ENCODE data around the gene ZSCAN10. TPM values are rescaled to one million over a fixed set of nuclear protein-coding genes. Genes with fewer than 3 reads are reported as not detected.
A peak's percentile ranks its signal among the peaks of the same experiment; 100 is the strongest.

ZSCAN10 gene
- total and polyA plus RNA-seq, 2 of the 13 experiments (the other 11 are each of a cell fraction or from before 2014, with no cell fraction given) = not detected

- TF ChIP-seq ZNF142 (CRISPR knock-in tag; IDR thresholded peaks at IDR 0.05) (no peak; the same call in 1 of the 2 replicates), ZSCAN9 (CRISPR knock-in tag; IDR thresholded peaks at IDR 0.05; ENCODE audit: borderline replicate concordance) (no peak; the same call in 1 of the 2 replicates), GATAD2A (CRISPR knock-in tag; IDR thresholded peaks at IDR 0.05) (peak; percentile 74), ZNF235 (CRISPR knock-in tag; IDR thresholded peaks at IDR 0.05; ENCODE audit: borderline replicate concordance) (peak; percentile 81), IRF9 (CRISPR knock-in tag; IDR thresholded peaks at IDR 0.05; ENCODE audit: borderline replicate concordance) (peak; percentile 51; the same call in 1 of the 2 replicates), SUZ12 (IDR thresholded peaks at IDR 0.05; ENCODE audit: low read depth, low read length) (no peak), RBFOX2 (IDR thresholded peaks at IDR 0.05; ENCODE audit: low read depth, low read length) (peak; percentile 55), ZNF569 (CRISPR knock-in tag; IDR thresholded peaks at IDR 0.05; ENCODE audit: borderline replicate concordance) (no peak), TCF12 (IDR thresholded peaks at IDR 0.05) (no peak), TCF12 (CRISPR knock-in tag; IDR thresholded peaks at IDR 0.05) (no peak), ZNF496 (CRISPR knock-in tag; IDR thresholded peaks at IDR 0.05; ENCODE audit: insufficient replicate concordance) (no peak), ZFP1 (CRISPR knock-in tag; IDR thresholded peaks at IDR 0.05) (peak; percentile 63; the same call in 1 of the 2 replicates), ZNF772 (CRISPR knock-in tag; IDR thresholded peaks at IDR 0.05) (0 out of 2 replicates have a peak, but pooled peaks have one; percentile 52), PHF21A (CRISPR knock-in tag; IDR thresholded peaks at IDR 0.05) (peak; percentile 55; the same call in 1 of the 2 replicates), TOPORS (CRISPR knock-in tag; IDR thresholded peaks at IDR 0.05) (no peak), SATB2 (CRISPR knock-in tag; IDR thresholded peaks at IDR 0.05) (no peak), ISX (CRISPR knock-in tag; conservative IDR thresholded peaks at IDR 0.05) (no peak)
- TF ChIP-seq, protein P1, sequence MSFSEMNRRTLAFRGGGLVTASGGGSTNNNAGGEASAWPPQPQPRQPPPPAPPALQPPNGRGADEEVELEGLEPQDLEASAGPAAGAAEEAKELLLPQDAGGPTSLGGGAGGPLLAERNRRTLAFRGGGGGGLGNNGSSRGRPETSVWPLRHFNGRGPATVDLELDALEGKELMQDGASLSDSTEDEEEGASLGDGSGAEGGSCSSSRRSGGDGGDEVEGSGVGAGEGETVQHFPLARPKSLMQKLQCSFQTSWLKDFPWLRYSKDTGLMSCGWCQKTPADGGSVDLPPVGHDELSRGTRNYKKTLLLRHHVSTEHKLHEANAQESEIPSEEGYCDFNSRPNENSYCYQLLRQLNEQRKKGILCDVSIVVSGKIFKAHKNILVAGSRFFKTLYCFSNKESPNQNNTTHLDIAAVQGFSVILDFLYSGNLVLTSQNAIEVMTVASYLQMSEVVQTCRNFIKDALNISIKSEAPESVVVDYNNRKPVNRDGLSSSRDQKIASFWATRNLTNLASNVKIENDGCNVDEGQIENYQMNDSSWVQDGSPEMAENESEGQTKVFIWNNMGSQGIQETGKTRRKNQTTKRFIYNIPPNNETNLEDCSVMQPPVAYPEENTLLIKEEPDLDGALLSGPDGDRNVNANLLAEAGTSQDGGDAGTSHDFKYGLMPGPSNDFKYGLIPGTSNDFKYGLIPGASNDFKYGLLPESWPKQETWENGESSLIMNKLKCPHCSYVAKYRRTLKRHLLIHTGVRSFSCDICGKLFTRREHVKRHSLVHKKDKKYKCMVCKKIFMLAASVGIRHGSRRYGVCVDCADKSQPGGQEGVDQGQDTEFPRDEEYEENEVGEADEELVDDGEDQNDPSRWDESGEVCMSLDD (CRISPR knock-in tag; IDR thresholded peaks at IDR 0.05; ENCODE audit: borderline replicate concordance) = no peak
- TF ChIP-seq, protein P2, sequence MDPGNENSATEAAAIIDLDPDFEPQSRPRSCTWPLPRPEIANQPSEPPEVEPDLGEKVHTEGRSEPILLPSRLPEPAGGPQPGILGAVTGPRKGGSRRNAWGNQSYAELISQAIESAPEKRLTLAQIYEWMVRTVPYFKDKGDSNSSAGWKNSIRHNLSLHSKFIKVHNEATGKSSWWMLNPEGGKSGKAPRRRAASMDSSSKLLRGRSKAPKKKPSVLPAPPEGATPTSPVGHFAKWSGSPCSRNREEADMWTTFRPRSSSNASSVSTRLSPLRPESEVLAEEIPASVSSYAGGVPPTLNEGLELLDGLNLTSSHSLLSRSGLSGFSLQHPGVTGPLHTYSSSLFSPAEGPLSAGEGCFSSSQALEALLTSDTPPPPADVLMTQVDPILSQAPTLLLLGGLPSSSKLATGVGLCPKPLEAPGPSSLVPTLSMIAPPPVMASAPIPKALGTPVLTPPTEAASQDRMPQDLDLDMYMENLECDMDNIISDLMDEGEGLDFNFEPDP (CRISPR knock-in tag; conservative IDR thresholded peaks at IDR 0.05) = no peak
Measured at GRCh38 chr16:3112058-3112880, 13.2 kb upstream of the ZSCAN10 start, which contains the start of gene ZNF205 (continued).
